CD14-positive monocyte (primary cell): ENCODE data around the gene RCN2. TPM values are rescaled to one million over a fixed set of nuclear protein-coding genes. Genes with fewer than 3 reads are reported as not detected.

Experiments
- DNase-seq, 3 donors: peaks; one replicate each; pipeline ENCODE4 v3.0.0-alpha.2; 2011 to 2022
- H2AFZ ChIP-seq: 2 replicates; pipeline ENCODE4 v1.6.0; 2012; ENCODE audit warnings: mild to moderate bottlenecking, low read depth, low read length, inconsistent platforms; ENCODE audit not compliant: insufficient read depth, poor library complexity, severe bottlenecking
- H3K27ac ChIP-seq, 2 donors: 1 replicate in 1 of 2; 2 replicates in 1 of 2; pipeline ENCODE4 v1.5.1; 2012 to 2013; ENCODE audit warnings: low read length in 2 of 2, control low read depth in 1 of 2, inconsistent platforms in 1 of 2, low read depth in 1 of 2, mild to moderate bottlenecking in 1 of 2
- H3K27me3 ChIP-seq, 2 donors: one replicate each; pipeline versions ENCODE4 v1.6.0 to v1.6.1; 2011 to 2013; ENCODE audit warnings: low read length in 2 of 2; ENCODE audit not compliant: control insufficient read depth in 2 of 2, insufficient read depth in 2 of 2
- H3K36me3 ChIP-seq, 2 donors: replicated peaks in 1 of 2; 1 replicate in 1 of 2; 2 replicates in 1 of 2; pipeline versions ENCODE4 v1.5.1 to v1.6.1; 2012 to 2013; ENCODE audit warnings: low read length in 2 of 2, control low read depth in 1 of 2, inconsistent platforms in 1 of 2, mild to moderate bottlenecking in 1 of 2; ENCODE audit not compliant: insufficient read depth in 2 of 2, control insufficient read depth in 1 of 2
- H3K4me1 ChIP-seq, 2 donors: 1 replicate in 1 of 2; 2 replicates in 1 of 2; pipeline versions ENCODE4 v1.5.1 to v1.6.1; 2012 to 2013; ENCODE audit warnings: low read length in 2 of 2, control low read depth in 1 of 2, inconsistent platforms in 1 of 2, mild to moderate bottlenecking in 1 of 2, moderate library complexity in 1 of 2; ENCODE audit not compliant: insufficient read depth in 2 of 2, control insufficient read depth in 1 of 2
- H3K4me2 ChIP-seq: replicated peaks from 2 replicates; pipeline ENCODE3; 2012; ENCODE audit warnings: low read length, moderate library complexity, mild to moderate bottlenecking; ENCODE audit not compliant: poor library complexity, severe bottlenecking; ENCODE audit errors: extremely low read depth
- H3K4me3 ChIP-seq, 3 experiments: fragments of 200-600 bp in 1 of 3; sonication (generic) in 1 of 3; replicated peaks in 1 of 3; 1 replicate in 2 of 3; 2 replicates in 1 of 3; pipeline ENCODE4 v1.5.1; 2011 to 2013; ENCODE audit warnings: low read length in 3 of 3, mild to moderate bottlenecking in 3 of 3, control low read depth in 2 of 3, low read depth in 2 of 3, inconsistent platforms in 1 of 3, moderate library complexity in 1 of 3
- H3K79me2 ChIP-seq: 2 replicates; pipeline ENCODE4 v1.6.0; 2012; ENCODE audit warnings: mild to moderate bottlenecking, control low read depth, inconsistent platforms, low read length, moderate library complexity; ENCODE audit not compliant: insufficient read depth
- H3K9ac ChIP-seq: 2 replicates; pipeline ENCODE4 v1.6.0; 2017; ENCODE audit warnings: low read length, mild to moderate bottlenecking; ENCODE audit not compliant: insufficient read depth, poor library complexity, severe bottlenecking
- H3K9me3 ChIP-seq, 2 donors: replicated peaks in 1 of 2; 1 replicate in 1 of 2; 2 replicates in 1 of 2; pipeline versions ENCODE4 v1.5.1 to v1.6.1; 2012 to 2013; ENCODE audit warnings: low read length in 2 of 2, control low read depth in 1 of 2; ENCODE audit not compliant: control insufficient read depth in 1 of 2, insufficient read depth in 1 of 2
- H4K20me1 ChIP-seq: 2 replicates; pipeline ENCODE4 v1.6.0; 2012; ENCODE audit warnings: mild to moderate bottlenecking, low read length, control low read depth, moderate library complexity; ENCODE audit not compliant: insufficient read depth
- H3K27ac Mint-ChIP-seq, 7 donors: one replicate each; pipeline ENCODE4 v1.8.0; 2020; ENCODE audit warnings: mild to moderate bottlenecking in 7 of 7, mixed read lengths in 7 of 7, moderate library complexity in 6 of 7, inconsistent platforms in 2 of 7
- H3K27me3 Mint-ChIP-seq, 3 donors: one replicate each; pipeline ENCODE4 v1.8.0; 2021 to 2022; ENCODE audit warnings: low read depth in 3 of 3, mild to moderate bottlenecking in 3 of 3, mixed read lengths in 3 of 3, moderate library complexity in 3 of 3, inconsistent platforms in 1 of 3
- H3K36me3 Mint-ChIP-seq, 2 donors: one replicate each; pipeline ENCODE4 v1.8.0; 2020; ENCODE audit warnings: mixed read lengths in 2 of 2, inconsistent platforms in 1 of 2, mild to moderate bottlenecking in 1 of 2
- H3K4me1 Mint-ChIP-seq: one replicate; pipeline ENCODE4 v1.8.0; 2020; ENCODE audit warnings: mild to moderate bottlenecking, mixed read lengths
- H3K4me3 Mint-ChIP-seq, 2 donors: one replicate each; pipeline ENCODE4 v1.8.0; 2020; ENCODE audit warnings: mild to moderate bottlenecking in 2 of 2, mixed read lengths in 2 of 2, moderate library complexity in 1 of 2
- H3K9me3 Mint-ChIP-seq, 7 donors: one replicate each; pipeline ENCODE4 v1.8.0; 2020 to 2022; ENCODE audit warnings: mixed read lengths in 7 of 7, mild to moderate bottlenecking in 6 of 7, moderate library complexity in 6 of 7, inconsistent platforms in 2 of 7
- CTCF ChIP-seq: fragments of 200-600 bp; IDR thresholded peaks from one replicate; pipeline ENCODE4 v1.8.0; 2022; ENCODE audit warnings: antibody characterized with exemption, mild to moderate bottlenecking
- WGBS: methylation state at CpG from one replicate; pipeline ENCODE4 v1.1.5; 2013; ENCODE audit warnings: missing lambda C conversion rate; ENCODE audit not compliant: insufficient coverage; 5-methylcytosine and 5-hydroxymethylcytosine counted together
- intact Hi-C, 2 donors: fragments of 100-400 bp; cut with micrococcal nuclease; formaldehyde crosslinking; loops; one replicate each; pipeline versions ENCODE4 v1.15.0 to v1.15.1; 2023
- polyA plus RNA-seq, 3 donors: library from polyadenylated mRNA; depleted of rRNA in 1 of 3; unstranded in 2 of 3; stranded (reverse) in 1 of 3; fragments of 300-500 nt in 2 of 3; fragments of >200 nt in 1 of 3; fragmentation: Illumina TruSeq in 2 of 3; gene quantifications; 1 replicate in 2 of 3; 2 replicates in 1 of 3; pipeline ENCODE4 v1.2.3, GENCODE V29; 2012 to 2021

The RCN2 gene
- polyA plus RNA-seq, 3 donors = 7.1 to 16.4 (median 13.2) TPM

- peak overlapping the region in 1 of 2 donors; percentile 67 for H3K4me3 Mint-ChIP-seq
- H3K9me3 Mint-ChIP-seq = peaks cover 0 to 2% (median 0%) of the 10 kb centered on the region in 7 donors
- Histone ChIP-seq H3K4me1 (peaks cover 23 to 24% of the 10 kb centered on the region in 2 donors), H2AFZ (no peak overlapping the region), H3K9me3 (no peaks in the 10 kb centered on the region), H3K27me3 (no peaks in the 10 kb centered on the region), H4K20me1 (peaks cover 4% of the 10 kb centered on the region), H3K9ac (no peak overlapping the region), H3K4me2 (peak overlapping the region; percentile 58), H3K27ac (peak overlapping the region in 1 of 2 donors; percentile 63), H3K36me3 (no peaks in the 10 kb centered on the region), H3K4me3 (no peak overlapping the region), H3K79me2 (peaks cover 4% of the 10 kb centered on the region)
- peak overlapping the region in 6 of 7 donors; percentile 82 to 90 (median 86) for H3K27ac Mint-ChIP-seq
- intact Hi-C loops = no loop called here
- 100% methylated on average over 1 of the region's 1 CpG for WGBS
- H3K36me3 Mint-ChIP-seq = peaks cover 0 to 2% of the 10 kb centered on the region in 2 donors
- peaks cover 21% of the 10 kb centered on the region for H3K4me1 Mint-ChIP-seq
- H3K27me3 Mint-ChIP-seq = peaks cover 0 to 2% (median 1%) of the 10 kb centered on the region in 3 donors
- TF ChIP-seq CTCF = no peak
- no peak for DNase-seq
Measured at GRCh38 chr15:76976141-76976540, 44.6 kb downstream of the RCN2 start.

- Mint-ChIP-seq H3K9me3 (peaks cover 0 to 2% (median 0%) of the 10 kb centered on the region in 7 donors), H3K27ac (peak overlapping the region in 6 of 7 donors; percentile 82 to 90 (median 86)), H3K36me3 (peaks cover 0 to 2% of the 10 kb centered on the region in 2 donors), H3K4me3 (peak overlapping the region in 1 of 2 donors; percentile 67), H3K4me1 (peaks cover 23% of the 10 kb centered on the region), H3K27me3 (peaks cover 0 to 2% (median 0%) of the 10 kb centered on the region in 3 donors)
- Histone ChIP-seq H4K20me1 (peaks cover 4% of the 10 kb centered on the region), H3K4me2 (peak overlapping the region; percentile 58), H3K4me1 (peaks cover 25 to 26% of the 10 kb centered on the region in 2 donors), H3K36me3 (no peaks in the 10 kb centered on the region), H3K9ac (no peak overlapping the region), H3K9me3 (no peaks in the 10 kb centered on the region), H3K27ac (peak overlapping the region in 1 of 2 donors; percentile 63), H2AFZ (no peak overlapping the region), H3K79me2 (peaks cover 4% of the 10 kb centered on the region), H3K27me3 (no peaks in the 10 kb centered on the region), H3K4me3 (no peak overlapping the region)
- TF ChIP-seq CTCF = no peak
- WGBS = 75% methylated on average over 1 of the region's 5 CpGs
- intact Hi-C loops = no loop called here
- peak; percentile 73 to 83 (median 78) for DNase-seq
Measured at GRCh38 chr15:76976572-76977270, 45.2 kb downstream of the RCN2 start.
